RCC 7860 (cell line): Measurements from ENCODE around the gene OSBPL9.
A peak's percentile ranks its signal among the peaks of the same experiment; 100 is the strongest.

ENCODE experiments used
- DNase-seq: peaks from one replicate; pipeline ENCODE4 v3.0.0-alpha.2; 2015; ENCODE audit warnings: low spot score
- FAIRE-seq: peaks from 2 replicates; lab custom pipeline; 2012; peaks lifted over from hg19 to GRCh38; lab: Jason Lieb, UNC

Gene OSBPL9

DNA sequence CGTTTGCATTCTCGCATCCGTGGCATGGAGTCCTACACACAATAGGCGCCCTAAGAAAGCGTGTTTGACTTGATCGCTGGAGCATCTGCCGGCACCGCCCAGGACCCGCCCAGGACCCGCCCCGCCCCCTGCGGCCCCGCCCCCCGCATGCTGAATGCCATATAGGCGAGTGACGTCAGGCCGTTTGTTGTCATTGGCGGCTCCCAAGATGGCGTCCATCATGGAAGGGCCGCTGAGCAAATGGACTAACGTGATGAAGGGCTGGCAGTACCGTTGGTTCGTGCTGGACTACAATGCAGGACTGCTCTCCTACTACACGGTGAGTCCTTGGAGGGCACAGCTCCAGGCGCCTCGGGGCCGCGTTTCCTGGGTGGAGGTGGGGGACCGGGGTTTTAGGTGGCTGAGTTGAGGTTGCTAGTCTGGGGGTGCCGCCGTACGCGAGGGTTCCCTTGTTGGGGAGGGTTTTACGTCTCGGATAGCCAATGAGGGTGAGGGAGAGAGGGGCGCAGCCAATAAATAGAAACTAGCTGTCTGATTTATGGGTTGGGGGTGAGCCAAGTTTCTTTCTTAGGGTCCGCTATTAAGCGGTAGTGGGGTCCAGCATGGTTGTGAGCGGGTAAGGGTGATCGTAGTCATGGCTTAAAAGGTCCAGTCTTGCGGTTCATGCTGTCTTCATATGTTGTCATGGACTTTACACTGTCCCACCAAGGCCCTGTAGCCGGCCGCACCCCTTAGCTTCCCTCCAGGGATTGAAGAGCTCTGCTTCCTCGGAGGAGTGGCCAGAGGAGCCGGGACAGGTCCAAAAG lies at the start of gene OSBPL9:
OSBPL9 (plus strand) TSS at position 190 of the 806 bp plus-strand sequence; CDS start at position 209, 19 bp downstream.
- FAIRE-seq = no peak
- DNase-seq = peak; percentile 70

DNA sequence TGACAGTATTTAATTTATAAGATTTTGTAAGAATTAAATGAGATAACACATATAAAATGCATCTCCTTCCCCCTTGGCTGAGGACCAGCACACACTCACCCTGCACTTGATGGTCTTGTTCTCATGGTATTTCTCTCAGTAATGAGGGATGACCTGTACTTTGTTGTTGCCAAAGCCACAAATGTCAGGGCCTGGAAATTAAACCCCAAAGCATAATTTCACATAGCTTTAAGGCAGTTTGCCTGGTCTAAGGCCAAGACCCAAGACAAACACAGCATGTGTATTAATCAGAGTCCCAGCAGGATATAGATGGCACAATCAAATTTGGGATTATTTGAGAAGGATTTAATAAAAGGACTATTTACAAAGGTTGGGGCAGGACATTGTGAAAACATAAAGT lies 49.2 kb upstream of the OSBPL9 start:
- FAIRE-seq (no peak), DNase-seq (peak; percentile 20)

DNA sequence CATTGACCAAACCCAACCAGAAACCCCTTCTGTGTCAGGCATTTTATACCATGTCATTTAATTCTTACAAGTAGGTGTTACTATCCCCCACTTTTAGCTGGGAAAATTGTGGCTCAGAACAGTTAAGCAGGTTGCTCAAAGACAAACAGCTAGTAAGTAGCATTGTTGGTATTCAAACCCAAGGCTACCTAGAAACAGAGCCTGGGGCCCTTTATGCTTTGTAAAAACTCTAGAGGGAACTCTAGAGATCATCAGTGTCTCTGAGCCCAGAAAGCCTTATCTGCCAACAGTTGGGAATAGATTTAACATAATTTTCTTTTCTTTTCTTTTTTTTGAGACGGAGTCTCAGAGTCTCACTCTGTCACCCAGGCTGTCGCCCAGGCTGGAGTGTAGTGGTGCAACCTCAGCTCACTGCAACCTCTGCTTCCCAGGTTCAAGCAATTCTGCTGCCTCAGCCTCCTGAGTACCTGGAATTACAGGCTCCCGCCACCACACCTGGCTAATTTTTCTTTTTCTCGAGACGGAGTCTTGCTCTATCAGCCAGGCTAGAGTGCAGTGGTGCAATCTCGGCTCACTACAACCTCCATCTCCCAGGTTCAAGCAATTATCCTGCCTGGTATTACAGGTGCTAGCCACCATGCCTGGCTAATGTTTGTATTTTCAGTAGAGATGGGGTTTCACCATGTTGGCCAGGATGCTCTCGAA lies 48.5 kb upstream of the OSBPL9 start:
- no peak for DNase-seq
- FAIRE-seq = no peak

- FAIRE-seq = peak; percentile 90
Measured at GRCh38 chr1:51569284-51570062, 47.4 kb upstream of the OSBPL9 start.

GRCh38 chr1:51570063-51570710 lies 46.7 kb upstream of the OSBPL9 start:
- peak; percentile 8 for FAIRE-seq
- DNase-seq = peak; percentile 40

More at GRCh38 chr1:51569284-51570062, 47.4 kb upstream of the OSBPL9 start:
- DNase-seq = peak; percentile 88

GRCh38 chr1:51572365-51572764 lies 44.5 kb upstream of the OSBPL9 start:
- FAIRE-seq (no peak), DNase-seq (no peak)

GRCh38 chr1:51574796-51575195 lies 42.1 kb upstream of the OSBPL9 start:
- no peak for FAIRE-seq
- DNase-seq = no peak

GRCh38 chr1:51575406-51576084 lies 41.3 kb upstream of the OSBPL9 start:
- DNase-seq = no peak
- no peak for FAIRE-seq

DNA sequence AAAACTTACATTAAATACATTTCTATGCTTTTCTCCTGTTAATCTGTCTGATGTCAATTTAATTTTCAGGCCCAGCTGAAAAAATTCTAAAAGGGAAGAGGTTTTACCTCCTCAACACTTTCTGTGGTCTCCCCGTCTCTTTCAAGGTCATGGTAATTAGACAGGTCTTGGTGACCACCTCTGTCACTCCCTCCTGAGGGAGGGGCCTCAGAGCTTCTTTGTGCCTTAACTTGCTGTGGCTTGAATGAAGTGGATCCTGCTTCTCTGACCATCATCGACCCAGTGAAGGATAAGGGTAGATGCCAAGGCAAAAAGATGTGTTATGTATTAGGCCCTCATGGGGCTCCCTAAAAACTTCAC lies 40.8 kb upstream of the OSBPL9 start:
- DNase-seq (no peak), FAIRE-seq (no peak)

DNA sequence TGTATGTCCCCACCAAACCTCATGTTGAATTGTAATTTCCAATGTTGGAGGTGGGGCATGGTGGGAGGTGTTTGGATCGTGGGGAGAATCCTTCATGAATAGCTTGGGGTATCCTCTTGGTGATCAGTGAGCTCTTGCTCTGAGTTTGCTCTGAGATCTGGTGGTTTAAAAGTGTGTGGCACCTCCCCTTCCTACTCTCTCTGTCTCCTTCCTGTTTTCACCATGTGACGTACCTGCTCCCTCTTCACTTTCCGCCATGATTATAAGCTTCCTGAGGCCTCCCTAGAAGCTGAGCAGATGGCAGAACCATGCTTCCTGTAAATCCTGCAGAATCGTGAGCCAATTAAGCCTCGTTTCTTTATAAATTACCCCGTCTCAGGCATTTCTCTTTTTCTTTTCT lies 40.0 kb upstream of the OSBPL9 start:
- FAIRE-seq (no peak), DNase-seq (no peak)

DNA sequence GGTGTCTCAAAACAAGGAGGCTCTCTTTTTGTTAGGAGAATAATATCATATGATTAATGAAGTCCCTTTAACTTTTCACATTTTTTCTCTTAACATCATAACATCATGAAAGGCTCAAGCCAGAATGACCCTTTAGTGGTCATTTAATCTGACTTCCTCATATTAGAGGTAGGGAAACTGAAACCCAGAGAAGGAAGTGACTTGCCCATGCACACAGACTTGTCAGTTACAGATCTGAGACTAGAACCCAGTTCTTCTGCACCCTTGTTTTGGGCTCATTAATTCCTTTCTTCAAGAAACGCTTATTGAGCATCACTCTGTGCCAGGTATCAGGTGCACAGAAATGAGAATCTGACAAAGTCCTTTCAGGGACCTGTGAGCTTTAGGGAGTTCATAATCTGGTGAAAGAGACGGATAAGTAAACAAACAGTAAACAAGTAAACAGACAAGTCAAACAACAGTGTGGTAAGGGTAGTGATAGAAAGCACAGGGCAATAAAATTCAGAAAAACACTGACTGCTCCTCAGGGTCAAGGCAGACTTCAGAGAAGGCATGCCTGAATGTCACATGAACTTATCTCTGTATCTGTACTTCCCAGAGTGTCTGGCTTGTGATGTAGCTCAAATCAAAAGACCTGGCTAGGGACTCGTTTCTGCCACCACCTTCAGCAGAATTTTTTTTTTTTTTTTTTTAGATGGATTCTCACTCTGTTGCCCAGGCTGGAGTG lies 38.3 kb upstream of the OSBPL9 start:
- FAIRE-seq (no peak), DNase-seq (no peak)

DNA sequence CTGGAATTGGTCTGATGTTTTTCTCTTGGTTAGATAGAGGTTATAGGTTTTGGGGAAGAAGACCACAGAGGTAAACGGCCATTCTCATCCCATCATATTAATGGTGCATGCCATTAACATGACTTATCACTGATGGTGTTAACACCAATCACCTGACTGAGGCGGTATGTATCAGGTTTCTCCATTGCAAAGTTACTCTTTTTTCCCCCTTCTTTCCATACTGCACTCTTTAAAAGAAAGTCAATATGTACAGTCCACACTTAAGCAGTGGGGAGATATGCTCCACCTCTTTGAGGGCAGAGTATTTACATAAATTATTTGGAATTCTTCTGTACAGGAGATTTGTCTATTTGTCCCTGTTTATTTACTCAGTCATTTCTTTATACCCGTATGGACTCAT lies 35.7 kb upstream of the OSBPL9 start:
- no peak for DNase-seq
- FAIRE-seq = no peak

DNA sequence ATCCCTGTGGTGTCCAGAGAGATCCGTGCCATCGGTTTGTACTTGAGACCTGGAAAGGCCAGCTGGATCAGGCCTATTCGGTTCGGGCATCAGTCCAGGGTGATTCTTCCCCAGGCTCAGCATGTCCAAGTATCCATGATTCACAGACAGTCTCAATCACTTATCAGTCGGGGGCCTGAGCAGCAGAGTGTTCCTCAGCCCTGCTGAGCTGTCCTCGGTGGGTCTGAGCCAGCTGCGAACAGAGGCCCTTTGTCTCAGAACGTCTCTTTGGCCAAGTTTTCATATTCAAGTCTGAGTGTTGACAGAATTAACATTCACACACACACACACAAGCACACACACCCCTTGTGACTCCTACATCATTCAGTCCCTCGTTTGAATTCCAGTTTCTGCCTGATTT lies 33.4 kb upstream of the OSBPL9 start:
- FAIRE-seq (no peak), DNase-seq (no peak)

GRCh38 chr1:51584021-51584420 lies 32.9 kb upstream of the OSBPL9 start:
- no peak for FAIRE-seq
- DNase-seq = no peak

GRCh38 chr1:51592711-51593110 lies 24.2 kb upstream of the OSBPL9 start:
- FAIRE-seq = no peak
- no peak for DNase-seq

DNA sequence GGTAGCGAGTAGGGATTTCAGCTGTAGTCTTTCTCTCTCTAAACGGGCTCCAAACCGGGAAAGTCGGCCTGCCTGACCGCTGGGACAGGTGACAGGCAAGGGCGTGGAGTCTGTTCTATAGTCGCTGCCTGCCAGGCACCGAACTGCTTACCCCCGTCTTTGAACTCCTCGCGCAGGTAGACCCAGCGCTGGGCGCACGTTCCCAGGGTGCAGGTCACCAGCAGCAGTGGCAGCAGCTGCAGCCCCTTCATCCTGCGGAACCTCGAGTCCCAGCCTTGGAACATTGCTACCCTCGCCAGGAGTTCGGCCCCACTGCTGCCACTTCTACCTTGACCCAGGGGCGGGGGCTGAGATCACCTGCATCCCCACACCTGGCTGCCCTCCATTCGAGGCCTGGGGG lies 22.2 kb upstream of the OSBPL9 start:
- DNase-seq (no peak), FAIRE-seq (no peak)

GRCh38 chr1:51600529-51600928 lies 16.4 kb upstream of the OSBPL9 start:
- FAIRE-seq = no peak
- no peak for DNase-seq

- no peak for FAIRE-seq
- no peak for DNase-seq
Measured at GRCh38 chr1:51600965-51601364, 15.9 kb upstream of the OSBPL9 start.

- FAIRE-seq (no peak), DNase-seq (no peak)
Measured at GRCh38 chr1:51605961-51606723, 10.8 kb upstream of the OSBPL9 start.
